ENCODE results near the gene EPAS1. TPM values are rescaled to one million over a fixed set of nuclear protein-coding genes. Genes with fewer than 3 reads are reported as not detected.

EPAS1 gene
- total and polyA plus RNA-seq, 4 donors: 26.2 to 193 (median 61.1) TPM

DNA sequence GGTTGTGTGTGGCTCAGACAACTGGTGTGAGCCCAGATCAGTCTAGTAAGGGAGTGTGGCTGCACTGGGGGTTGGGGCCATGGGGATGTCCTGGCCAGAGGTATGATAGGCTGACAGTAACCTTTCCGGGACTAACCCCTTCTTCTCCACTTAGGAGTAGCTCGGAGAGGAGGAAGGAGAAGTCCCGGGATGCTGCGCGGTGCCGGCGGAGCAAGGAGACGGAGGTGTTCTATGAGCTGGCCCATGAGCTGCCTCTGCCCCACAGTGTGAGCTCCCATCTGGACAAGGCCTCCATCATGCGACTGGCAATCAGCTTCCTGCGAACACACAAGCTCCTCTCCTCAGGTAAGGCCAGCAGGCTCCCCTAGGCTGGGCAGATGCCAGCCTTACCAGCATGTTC is 49.5 kb downstream of the EPAS1 start:
- DNase-seq (ENCODE audit: low spot score): no peak
- Histone ChIP-seq H3K4me1 (ENCODE audit: control insufficient read depth in 4 of 4, insufficient read depth in 4 of 4, low read length in 3 of 4) (peaks cover 4 to 42% (median 23%) of the 10 kb centered on the region in 4 donors), H3K4me3 (ENCODE audit: low read depth in 1 of 3, low read length in 3 of 3) (no peak overlapping the region), H3K9ac (ENCODE audit: low read depth in 1 of 2, low read length in 2 of 2) (no peak overlapping the region), H3K9me3 (ENCODE audit: control insufficient read depth in 4 of 4, low read length in 3 of 4) (no peaks in the 10 kb centered on the region), H3K27me3 (ENCODE audit: control insufficient read depth in 4 of 4, insufficient read depth in 4 of 4, low read length in 3 of 4) (no peaks in the 10 kb centered on the region), H3K36me3 (ENCODE audit: control insufficient read depth in 4 of 4, insufficient read depth in 3 of 4, low read depth in 1 of 4, low read length in 3 of 4) (peaks cover 3 to 43% (median 27%) of the 10 kb centered on the region in 4 donors), H3K27ac (ENCODE audit: low read depth in 1 of 2, low read length in 2 of 2) (peak overlapping the region in 1 of 2 donors; percentile 24)
- TF ChIP-seq HNF4A (conservative IDR thresholded peaks at IDR 0.05) (no peak), RAD21 (IDR thresholded peaks at IDR 0.05) (no peak), EGR1 (IDR thresholded peaks at IDR 0.05; ENCODE audit: low read depth in 2 of 2) (no peak), SP1 (IDR thresholded peaks at IDR 0.05) (no peak), NR2F2 (IDR thresholded peaks at IDR 0.05) (no peak), FOXA2 (IDR thresholded peaks at IDR 0.05) (no peak), RXRA (IDR thresholded peaks at IDR 0.05) (no peak), TAF1 (conservative IDR thresholded peaks at IDR 0.05) (no peak), GABPA (IDR thresholded peaks at IDR 0.05 in 1 of 2, conservative IDR thresholded peaks at IDR 0.05 in 1 of 2) (no peak), JUND (IDR thresholded peaks at IDR 0.05) (no peak), HNF4G (IDR thresholded peaks at IDR 0.05) (no peak), YY1 (IDR thresholded peaks at IDR 0.05) (no peak), FOXA1 (IDR thresholded peaks at IDR 0.05) (no peak)
- TF ChIP-seq, protein P1, sequence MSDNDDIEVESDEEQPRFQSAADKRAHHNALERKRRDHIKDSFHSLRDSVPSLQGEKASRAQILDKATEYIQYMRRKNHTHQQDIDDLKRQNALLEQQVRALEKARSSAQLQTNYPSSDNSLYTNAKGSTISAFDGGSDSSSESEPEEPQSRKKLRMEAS (IDR thresholded peaks at IDR 0.05): no peak
- TF ChIP-seq, protein P2, sequence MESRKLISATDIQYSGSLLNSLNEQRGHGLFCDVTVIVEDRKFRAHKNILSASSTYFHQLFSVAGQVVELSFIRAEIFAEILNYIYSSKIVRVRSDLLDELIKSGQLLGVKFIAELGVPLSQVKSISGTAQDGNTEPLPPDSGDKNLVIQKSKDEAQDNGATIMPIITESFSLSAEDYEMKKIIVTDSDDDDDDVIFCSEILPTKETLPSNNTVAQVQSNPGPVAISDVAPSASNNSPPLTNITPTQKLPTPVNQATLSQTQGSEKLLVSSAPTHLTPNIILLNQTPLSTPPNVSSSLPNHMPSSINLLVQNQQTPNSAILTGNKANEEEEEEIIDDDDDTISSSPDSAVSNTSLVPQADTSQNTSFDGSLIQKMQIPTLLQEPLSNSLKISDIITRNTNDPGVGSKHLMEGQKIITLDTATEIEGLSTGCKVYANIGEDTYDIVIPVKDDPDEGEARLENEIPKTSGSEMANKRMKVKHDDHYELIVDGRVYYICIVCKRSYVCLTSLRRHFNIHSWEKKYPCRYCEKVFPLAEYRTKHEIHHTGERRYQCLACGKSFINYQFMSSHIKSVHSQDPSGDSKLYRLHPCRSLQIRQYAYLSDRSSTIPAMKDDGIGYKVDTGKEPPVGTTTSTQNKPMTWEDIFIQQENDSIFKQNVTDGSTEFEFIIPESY (IDR thresholded peaks at IDR 0.05): no peak
- TF ChIP-seq, protein P3, sequence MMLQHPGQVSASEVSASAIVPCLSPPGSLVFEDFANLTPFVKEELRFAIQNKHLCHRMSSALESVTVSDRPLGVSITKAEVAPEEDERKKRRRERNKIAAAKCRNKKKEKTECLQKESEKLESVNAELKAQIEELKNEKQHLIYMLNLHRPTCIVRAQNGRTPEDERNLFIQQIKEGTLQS (IDR thresholded peaks at IDR 0.05): no peak
- TF ChIP-seq, protein P4, sequence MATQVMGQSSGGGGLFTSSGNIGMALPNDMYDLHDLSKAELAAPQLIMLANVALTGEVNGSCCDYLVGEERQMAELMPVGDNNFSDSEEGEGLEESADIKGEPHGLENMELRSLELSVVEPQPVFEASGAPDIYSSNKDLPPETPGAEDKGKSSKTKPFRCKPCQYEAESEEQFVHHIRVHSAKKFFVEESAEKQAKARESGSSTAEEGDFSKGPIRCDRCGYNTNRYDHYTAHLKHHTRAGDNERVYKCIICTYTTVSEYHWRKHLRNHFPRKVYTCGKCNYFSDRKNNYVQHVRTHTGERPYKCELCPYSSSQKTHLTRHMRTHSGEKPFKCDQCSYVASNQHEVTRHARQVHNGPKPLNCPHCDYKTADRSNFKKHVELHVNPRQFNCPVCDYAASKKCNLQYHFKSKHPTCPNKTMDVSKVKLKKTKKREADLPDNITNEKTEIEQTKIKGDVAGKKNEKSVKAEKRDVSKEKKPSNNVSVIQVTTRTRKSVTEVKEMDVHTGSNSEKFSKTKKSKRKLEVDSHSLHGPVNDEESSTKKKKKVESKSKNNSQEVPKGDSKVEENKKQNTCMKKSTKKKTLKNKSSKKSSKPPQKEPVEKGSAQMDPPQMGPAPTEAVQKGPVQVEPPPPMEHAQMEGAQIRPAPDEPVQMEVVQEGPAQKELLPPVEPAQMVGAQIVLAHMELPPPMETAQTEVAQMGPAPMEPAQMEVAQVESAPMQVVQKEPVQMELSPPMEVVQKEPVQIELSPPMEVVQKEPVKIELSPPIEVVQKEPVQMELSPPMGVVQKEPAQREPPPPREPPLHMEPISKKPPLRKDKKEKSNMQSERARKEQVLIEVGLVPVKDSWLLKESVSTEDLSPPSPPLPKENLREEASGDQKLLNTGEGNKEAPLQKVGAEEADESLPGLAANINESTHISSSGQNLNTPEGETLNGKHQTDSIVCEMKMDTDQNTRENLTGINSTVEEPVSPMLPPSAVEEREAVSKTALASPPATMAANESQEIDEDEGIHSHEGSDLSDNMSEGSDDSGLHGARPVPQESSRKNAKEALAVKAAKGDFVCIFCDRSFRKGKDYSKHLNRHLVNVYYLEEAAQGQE (IDR thresholded peaks at IDR 0.05): no peak
- TF ChIP-seq, protein P5, sequence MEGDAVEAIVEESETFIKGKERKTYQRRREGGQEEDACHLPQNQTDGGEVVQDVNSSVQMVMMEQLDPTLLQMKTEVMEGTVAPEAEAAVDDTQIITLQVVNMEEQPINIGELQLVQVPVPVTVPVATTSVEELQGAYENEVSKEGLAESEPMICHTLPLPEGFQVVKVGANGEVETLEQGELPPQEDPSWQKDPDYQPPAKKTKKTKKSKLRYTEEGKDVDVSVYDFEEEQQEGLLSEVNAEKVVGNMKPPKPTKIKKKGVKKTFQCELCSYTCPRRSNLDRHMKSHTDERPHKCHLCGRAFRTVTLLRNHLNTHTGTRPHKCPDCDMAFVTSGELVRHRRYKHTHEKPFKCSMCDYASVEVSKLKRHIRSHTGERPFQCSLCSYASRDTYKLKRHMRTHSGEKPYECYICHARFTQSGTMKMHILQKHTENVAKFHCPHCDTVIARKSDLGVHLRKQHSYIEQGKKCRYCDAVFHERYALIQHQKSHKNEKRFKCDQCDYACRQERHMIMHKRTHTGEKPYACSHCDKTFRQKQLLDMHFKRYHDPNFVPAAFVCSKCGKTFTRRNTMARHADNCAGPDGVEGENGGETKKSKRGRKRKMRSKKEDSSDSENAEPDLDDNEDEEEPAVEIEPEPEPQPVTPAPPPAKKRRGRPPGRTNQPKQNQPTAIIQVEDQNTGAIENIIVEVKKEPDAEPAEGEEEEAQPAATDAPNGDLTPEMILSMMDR (IDR thresholded peaks at IDR 0.05; ENCODE audit: low read depth, low read length, missing input control): no peak
- 88% methylated on average over 10 of the region's 10 CpGs for WGBS

Data from liver (tissue), 9 donors.